ENCODE results near the gene IQCB1.
"Not testable (repeated sequence)": the region's sequence is repeated elsewhere in the genome, so short reads cannot be mapped to it uniquely, and the experiment has no call there.

The IQCB1 gene

GRCh38 chr3:121743106-121743505 lies 91.8 kb downstream of the IQCB1 start:
- DNase-seq: not testable (repeated sequence)

DNA sequence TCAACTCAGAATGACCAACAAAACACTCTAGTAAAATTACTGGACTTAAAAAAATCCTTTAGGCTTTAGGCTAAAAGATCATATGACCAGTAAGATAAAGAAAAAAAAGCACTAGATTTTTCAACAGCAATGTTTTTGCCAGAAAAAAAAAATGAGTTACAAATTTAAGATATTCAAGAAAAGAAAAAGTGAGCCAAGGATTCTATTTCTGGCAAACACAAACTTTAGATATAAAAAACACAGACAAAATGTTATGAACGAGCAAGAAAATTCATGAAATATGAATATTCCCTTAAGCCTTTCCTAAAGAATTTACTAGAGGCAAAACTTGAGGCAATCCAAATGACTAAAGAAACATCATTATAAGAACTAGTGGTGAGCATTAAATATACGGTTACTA lies 94.0 kb downstream of the IQCB1 start:
- no peak for DNase-seq

- no peak for DNase-seq
Measured at GRCh38 chr3:121739902-121740301, 95.0 kb downstream of the IQCB1 start.

DNA sequence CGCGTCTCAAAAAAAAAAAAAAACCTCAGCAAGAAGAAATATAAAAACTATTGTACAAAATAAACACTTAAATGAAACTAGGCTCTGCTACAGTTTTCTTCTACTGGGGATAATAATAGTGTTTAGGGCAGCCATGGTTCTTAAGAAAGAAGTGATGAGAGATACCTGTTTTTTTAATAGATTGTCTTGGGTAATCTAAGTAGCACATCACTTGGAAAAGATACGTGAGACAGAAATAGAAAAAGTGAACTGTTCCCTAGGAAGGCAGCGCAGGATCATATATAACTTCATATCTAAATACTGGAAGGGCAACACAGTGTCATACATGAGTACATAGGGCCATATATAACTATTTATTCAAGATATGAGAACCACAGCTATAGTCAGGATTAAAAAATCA lies 97.2 kb downstream of the IQCB1 start:
- no peak for DNase-seq

- DNase-seq: no peak
Measured at GRCh38 chr3:121736112-121736511, 98.7 kb downstream of the IQCB1 start.

- DNase-seq: no peak
Measured at GRCh38 chr3:121735047-121735696, 99.7 kb downstream of the IQCB1 start.

DNA sequence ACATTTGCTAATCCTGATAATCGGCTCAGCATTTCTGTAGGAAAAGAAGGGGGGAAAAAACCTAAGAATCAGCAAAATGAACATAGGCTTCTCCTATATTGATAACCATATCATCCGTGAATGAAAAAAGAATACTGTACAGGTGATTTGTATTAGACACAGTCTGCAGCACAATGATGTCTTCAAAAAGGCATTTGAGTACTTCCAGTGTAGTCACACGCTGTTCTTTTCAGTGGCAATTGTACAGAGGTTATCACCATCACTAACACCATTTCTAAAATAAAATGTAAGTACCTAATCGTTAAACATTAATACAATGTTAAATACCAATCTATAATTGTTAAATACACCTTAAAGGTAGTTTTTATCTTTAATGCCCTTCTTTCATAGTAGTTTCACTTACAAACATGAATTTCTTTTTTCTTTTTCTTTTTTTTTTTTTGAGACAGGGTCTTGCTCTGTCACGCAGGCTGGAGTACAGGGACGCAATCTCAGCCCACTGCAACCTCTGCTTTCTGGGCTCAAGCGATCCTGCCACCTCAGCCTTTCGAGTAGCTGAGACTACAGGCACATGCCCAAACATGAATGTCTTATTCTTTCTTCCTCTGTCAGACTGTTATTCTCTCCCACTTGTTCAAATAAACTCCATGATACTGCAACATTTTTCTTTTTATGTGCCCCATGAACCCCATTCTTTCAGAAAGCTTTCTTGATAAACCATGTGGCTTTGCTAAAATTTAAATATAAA lies 103.7 kb downstream of the IQCB1 start:
- no peak for DNase-seq

DNA sequence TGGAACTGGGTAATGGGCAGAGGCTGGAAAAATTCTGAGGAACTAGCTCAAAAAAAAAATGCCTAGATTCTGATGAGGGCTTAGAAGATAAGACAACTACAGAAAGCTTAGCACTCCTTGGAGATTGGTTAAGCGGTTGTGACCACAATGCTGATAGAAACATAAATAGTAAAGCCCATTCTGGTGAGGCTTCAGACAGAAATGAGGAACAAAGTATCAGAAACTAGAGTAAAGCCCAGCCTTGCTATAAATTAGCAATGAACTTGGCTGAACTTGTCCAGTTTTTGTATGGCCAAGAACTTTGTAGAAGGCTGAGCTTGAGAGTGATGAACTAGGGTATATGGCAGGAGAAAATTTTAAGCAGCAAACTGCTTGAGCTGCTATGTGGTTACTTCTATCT lies 110.7 kb downstream of the IQCB1 start:
- no peak for DNase-seq

DNA sequence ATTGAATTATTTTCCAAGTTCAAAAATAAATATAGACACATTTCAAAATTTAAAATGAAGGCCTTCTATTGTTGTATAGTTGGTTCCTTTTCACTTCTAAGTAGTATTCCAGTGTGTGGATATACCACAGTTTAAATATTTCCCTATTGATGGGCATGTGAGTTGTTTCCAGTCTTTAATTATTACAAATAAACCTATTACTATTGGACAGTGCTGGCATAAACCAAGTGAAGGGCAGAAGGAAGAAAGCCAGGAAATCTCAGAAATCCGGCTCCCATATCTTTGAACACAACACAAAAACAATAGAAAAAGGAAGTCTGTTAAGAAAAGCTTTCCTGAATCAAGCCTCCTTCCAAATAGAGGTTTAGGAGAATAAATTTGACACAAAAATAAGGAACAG lies 111.4 kb downstream of the IQCB1 start:
- no peak for DNase-seq

DNA sequence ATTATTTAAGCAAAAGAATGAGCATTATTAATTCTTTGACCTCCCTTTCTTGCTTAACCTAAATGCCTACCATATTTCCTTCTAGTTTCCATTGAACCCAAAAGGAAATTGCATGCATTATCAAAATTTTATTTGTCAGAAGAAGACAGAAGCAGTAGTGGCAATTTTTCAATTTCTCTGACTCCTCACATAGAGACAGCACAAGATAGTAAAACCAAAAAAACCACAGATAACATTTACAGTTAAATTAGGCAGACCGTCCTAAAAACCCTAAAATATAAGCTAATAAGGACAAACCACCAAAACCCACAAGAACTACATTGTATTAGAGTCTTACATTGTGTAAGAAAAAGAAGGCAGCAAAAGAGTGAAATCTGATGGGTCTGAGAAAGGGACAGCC lies 112.4 kb downstream of the IQCB1 start:
- DNase-seq: no peak

- no peak for DNase-seq
Measured at GRCh38 chr3:121720163-121720562, 114.7 kb downstream of the IQCB1 start.

All from NCI-H345 (cell line).